HepG2 (cell line): Measurements from ENCODE around the gene HCFC2. TPM values are rescaled to one million over a fixed set of nuclear protein-coding genes. Genes with fewer than 3 reads are reported as not detected.

Experiments used
- JDP2 ChIP-seq: sonication (generic); formaldehyde crosslinking; IDR thresholded peaks from 2 replicates; pipeline ENCODE4 v1.8.1; 2022; ENCODE audit warnings: missing genetic modification reagents, borderline replicate concordance
- KDM5A ChIP-seq: fragments of 200-600 bp; sonication (generic); IDR thresholded peaks from 2 replicates; pipeline ENCODE4 v1.7.0; 2018; ENCODE audit warnings: antibody characterized with exemption, mild to moderate bottlenecking, low read length, borderline replicate concordance
- TOPORS ChIP-seq: sonication (generic); formaldehyde crosslinking; IDR thresholded peaks from 2 replicates; pipeline ENCODE4 v1.8.0; 2023; ENCODE audit warnings: mild to moderate bottlenecking, missing genetic modification reagents
- TRIM24 ChIP-seq: sonication (generic); formaldehyde crosslinking; IDR thresholded peaks from 2 replicates; pipeline ENCODE4 v1.8.0; 2022; ENCODE audit warnings: mild to moderate bottlenecking, missing genetic modification reagents
- ZNF484 ChIP-seq: sonication (generic); formaldehyde crosslinking; IDR thresholded peaks from 2 replicates; pipeline ENCODE4 v1.5.1; 2020; ENCODE audit warnings: mild to moderate bottlenecking, low read depth, missing genetic modification reagents, borderline replicate concordance
- ZNF547 ChIP-seq: sonication (generic); formaldehyde crosslinking; IDR thresholded peaks from 2 replicates; pipeline ENCODE4 v1.5.1; 2020; ENCODE audit warnings: mild to moderate bottlenecking, missing genetic modification reagents
- ZNF749 ChIP-seq: sonication (generic); formaldehyde crosslinking; IDR thresholded peaks from 2 replicates; pipeline ENCODE4 v1.8.0; 2022; ENCODE audit warnings: mild to moderate bottlenecking, missing genetic modification reagents, moderate library complexity, borderline replicate concordance
- ZNF768 ChIP-seq: sonication (generic); formaldehyde crosslinking; IDR thresholded peaks from 2 replicates; pipeline ENCODE4 v1.4.0; 2020; ENCODE audit warnings: missing genetic modification reagents
- ZNF891 ChIP-seq: sonication (generic); formaldehyde crosslinking; IDR thresholded peaks from 2 replicates; pipeline ENCODE4 v1.5.0; 2020; ENCODE audit warnings: mild to moderate bottlenecking, missing genetic modification reagents
- ZZZ3 ChIP-seq: sonication (generic); formaldehyde crosslinking; IDR thresholded peaks from 2 replicates; pipeline ENCODE4 v1.4.0; 2020; ENCODE audit warnings: missing genetic modification reagents, mild to moderate bottlenecking, borderline replicate concordance
- polyA plus RNA-seq, 8 experiments: library from polyadenylated mRNA; depleted of rRNA in 3 of 8; stranded (reverse) in 7 of 8; unstranded in 1 of 8; fragments of >200 nt; fragmentation: Illumina TruSeq in 4 of 8; extraction: Trizol in 4 of 8; gene quantifications; 2 replicates each; pipeline versions ENCODE4 v1.2.1 to v1.2.3, GENCODE V29; 2011 to 2016; ENCODE audit warnings: low read depth in 4 of 8, missing spikeins in 1 of 8, mixed read lengths in 1 of 8; ENCODE audit not compliant: insufficient read depth in 1 of 8
- total RNA-seq, 5 experiments: library from RNA; depleted of rRNA; stranded (reverse); fragments of >200 nt; fragmentation: Illumina TruSeq; extraction: Trizol; gene quantifications; 2 replicates each; pipeline ENCODE4 v1.2.3, GENCODE V29; 2016; ENCODE audit warnings: low read depth in 1 of 5
- TF ChIP-seq, protein P1 (sequence below): sonication (generic); formaldehyde crosslinking; IDR thresholded peaks from 2 replicates; pipeline ENCODE4 v1.4.0; 2020; ENCODE audit warnings: mild to moderate bottlenecking, missing genetic modification reagents
- TF ChIP-seq, protein P2 (sequence below): sonication (generic); formaldehyde crosslinking; IDR thresholded peaks from 2 replicates; pipeline ENCODE4 v1.5.0; 2020; ENCODE audit warnings: missing genetic modification reagents
- TF ChIP-seq, protein P3 (sequence below): sonication (generic); formaldehyde crosslinking; IDR thresholded peaks from 2 replicates; pipeline ENCODE4 v1.4.0; 2020; ENCODE audit warnings: mild to moderate bottlenecking, missing genetic modification reagents
- TF ChIP-seq, protein P4 (sequence below): sonication (generic); formaldehyde crosslinking; IDR thresholded peaks from 2 replicates; pipeline ENCODE4 v1.5.0; 2020; ENCODE audit warnings: mild to moderate bottlenecking, missing genetic modification reagents, borderline replicate concordance

Gene HCFC2
- total and polyA plus RNA-seq, 2 of the 13 experiments (the other 11 are each of a cell fraction or from before 2014, with no cell fraction given), result 3.7 to 4.9 TPM

DNA sequence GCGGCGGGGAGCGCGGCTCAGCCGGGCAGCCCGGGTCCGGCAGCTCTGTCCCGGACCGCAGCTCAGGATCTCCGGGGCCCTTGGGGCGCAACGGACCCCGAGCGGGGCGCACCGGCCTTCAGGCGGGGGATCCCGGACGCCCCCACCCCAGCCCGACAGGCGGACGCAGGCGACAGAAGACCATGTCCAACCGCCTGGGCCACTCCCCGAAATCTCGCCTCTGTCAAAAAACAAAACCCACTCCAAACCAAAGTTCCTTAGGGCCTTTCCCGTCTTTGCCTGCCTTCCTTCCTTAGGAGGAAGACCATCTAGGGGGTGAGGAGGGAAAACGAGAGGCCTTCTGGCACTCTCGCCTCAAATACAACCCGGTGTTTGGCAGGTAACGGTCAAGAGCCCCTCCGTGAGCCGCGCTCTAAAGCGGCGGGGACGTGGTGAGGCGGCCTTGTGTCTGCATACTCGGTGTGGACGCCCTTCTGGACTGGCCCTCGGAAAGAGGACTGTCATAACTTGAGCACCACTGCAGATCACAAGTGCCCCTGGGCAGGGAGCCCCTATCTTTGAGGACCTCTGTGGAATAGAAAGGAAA lies 604 bp downstream of the HCFC2 start (continued):
- TF ChIP-seq, protein P1, sequence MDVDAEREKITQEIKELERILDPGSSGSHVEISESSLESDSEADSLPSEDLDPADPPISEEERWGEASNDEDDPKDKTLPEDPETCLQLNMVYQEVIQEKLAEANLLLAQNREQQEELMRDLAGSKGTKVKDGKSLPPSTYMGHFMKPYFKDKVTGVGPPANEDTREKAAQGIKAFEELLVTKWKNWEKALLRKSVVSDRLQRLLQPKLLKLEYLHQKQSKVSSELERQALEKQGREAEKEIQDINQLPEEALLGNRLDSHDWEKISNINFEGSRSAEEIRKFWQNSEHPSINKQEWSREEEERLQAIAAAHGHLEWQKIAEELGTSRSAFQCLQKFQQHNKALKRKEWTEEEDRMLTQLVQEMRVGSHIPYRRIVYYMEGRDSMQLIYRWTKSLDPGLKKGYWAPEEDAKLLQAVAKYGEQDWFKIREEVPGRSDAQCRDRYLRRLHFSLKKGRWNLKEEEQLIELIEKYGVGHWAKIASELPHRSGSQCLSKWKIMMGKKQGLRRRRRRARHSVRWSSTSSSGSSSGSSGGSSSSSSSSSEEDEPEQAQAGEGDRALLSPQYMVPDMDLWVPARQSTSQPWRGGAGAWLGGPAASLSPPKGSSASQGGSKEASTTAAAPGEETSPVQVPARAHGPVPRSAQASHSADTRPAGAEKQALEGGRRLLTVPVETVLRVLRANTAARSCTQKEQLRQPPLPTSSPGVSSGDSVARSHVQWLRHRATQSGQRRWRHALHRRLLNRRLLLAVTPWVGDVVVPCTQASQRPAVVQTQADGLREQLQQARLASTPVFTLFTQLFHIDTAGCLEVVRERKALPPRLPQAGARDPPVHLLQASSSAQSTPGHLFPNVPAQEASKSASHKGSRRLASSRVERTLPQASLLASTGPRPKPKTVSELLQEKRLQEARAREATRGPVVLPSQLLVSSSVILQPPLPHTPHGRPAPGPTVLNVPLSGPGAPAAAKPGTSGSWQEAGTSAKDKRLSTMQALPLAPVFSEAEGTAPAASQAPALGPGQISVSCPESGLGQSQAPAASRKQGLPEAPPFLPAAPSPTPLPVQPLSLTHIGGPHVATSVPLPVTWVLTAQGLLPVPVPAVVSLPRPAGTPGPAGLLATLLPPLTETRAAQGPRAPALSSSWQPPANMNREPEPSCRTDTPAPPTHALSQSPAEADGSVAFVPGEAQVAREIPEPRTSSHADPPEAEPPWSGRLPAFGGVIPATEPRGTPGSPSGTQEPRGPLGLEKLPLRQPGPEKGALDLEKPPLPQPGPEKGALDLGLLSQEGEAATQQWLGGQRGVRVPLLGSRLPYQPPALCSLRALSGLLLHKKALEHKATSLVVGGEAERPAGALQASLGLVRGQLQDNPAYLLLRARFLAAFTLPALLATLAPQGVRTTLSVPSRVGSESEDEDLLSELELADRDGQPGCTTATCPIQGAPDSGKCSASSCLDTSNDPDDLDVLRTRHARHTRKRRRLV (CRISPR knock-in tag), result 0 out of 2 replicates have a peak, but pooled peaks have one; percentile 11
- TF ChIP-seq, protein P2, sequence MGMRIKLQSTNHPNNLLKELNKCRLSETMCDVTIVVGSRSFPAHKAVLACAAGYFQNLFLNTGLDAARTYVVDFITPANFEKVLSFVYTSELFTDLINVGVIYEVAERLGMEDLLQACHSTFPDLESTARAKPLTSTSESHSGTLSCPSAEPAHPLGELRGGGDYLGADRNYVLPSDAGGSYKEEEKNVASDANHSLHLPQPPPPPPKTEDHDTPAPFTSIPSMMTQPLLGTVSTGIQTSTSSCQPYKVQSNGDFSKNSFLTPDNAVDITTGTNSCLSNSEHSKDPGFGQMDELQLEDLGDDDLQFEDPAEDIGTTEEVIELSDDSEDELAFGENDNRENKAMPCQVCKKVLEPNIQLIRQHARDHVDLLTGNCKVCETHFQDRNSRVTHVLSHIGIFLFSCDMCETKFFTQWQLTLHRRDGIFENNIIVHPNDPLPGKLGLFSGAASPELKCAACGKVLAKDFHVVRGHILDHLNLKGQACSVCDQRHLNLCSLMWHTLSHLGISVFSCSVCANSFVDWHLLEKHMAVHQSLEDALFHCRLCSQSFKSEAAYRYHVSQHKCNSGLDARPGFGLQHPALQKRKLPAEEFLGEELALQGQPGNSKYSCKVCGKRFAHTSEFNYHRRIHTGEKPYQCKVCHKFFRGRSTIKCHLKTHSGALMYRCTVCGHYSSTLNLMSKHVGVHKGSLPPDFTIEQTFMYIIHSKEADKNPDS (CRISPR knock-in tag), result peak; percentile 85; the same call in 1 of the 2 replicates
- 0 out of 2 replicates have a peak, but pooled peaks have one; percentile 11 for TF ChIP-seq ZZZ3
- 0 out of 2 replicates have a peak, but pooled peaks have one; percentile 57 for TF ChIP-seq ZNF547 (CRISPR knock-in tag)
- TF ChIP-seq, protein P3, sequence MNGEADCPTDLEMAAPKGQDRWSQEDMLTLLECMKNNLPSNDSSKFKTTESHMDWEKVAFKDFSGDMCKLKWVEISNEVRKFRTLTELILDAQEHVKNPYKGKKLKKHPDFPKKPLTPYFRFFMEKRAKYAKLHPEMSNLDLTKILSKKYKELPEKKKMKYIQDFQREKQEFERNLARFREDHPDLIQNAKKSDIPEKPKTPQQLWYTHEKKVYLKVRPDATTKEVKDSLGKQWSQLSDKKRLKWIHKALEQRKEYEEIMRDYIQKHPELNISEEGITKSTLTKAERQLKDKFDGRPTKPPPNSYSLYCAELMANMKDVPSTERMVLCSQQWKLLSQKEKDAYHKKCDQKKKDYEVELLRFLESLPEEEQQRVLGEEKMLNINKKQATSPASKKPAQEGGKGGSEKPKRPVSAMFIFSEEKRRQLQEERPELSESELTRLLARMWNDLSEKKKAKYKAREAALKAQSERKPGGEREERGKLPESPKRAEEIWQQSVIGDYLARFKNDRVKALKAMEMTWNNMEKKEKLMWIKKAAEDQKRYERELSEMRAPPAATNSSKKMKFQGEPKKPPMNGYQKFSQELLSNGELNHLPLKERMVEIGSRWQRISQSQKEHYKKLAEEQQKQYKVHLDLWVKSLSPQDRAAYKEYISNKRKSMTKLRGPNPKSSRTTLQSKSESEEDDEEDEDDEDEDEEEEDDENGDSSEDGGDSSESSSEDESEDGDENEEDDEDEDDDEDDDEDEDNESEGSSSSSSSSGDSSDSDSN (CRISPR knock-in tag), result 0 out of 2 replicates have a peak, but pooled peaks have one; percentile 39
- 0 out of 2 replicates have a peak, but pooled peaks have one; percentile 9 for TF ChIP-seq ZNF749
- peak; percentile 4; the same call in 1 of the 2 replicates for TF ChIP-seq ZNF768
- no peak for TF ChIP-seq JDP2
- 0 out of 2 replicates have a peak, but pooled peaks have one; percentile 10 for TF ChIP-seq KDM5A
- no peak for TF ChIP-seq ZNF484 (CRISPR knock-in tag)
- no peak for TF ChIP-seq TRIM24 (CRISPR knock-in tag)
- peak; percentile 35; the same call in 1 of the 2 replicates for TF ChIP-seq ZNF891
- 0 out of 2 replicates have a peak, but pooled peaks have one; percentile 6 for TF ChIP-seq TOPORS
- TF ChIP-seq, protein P4, sequence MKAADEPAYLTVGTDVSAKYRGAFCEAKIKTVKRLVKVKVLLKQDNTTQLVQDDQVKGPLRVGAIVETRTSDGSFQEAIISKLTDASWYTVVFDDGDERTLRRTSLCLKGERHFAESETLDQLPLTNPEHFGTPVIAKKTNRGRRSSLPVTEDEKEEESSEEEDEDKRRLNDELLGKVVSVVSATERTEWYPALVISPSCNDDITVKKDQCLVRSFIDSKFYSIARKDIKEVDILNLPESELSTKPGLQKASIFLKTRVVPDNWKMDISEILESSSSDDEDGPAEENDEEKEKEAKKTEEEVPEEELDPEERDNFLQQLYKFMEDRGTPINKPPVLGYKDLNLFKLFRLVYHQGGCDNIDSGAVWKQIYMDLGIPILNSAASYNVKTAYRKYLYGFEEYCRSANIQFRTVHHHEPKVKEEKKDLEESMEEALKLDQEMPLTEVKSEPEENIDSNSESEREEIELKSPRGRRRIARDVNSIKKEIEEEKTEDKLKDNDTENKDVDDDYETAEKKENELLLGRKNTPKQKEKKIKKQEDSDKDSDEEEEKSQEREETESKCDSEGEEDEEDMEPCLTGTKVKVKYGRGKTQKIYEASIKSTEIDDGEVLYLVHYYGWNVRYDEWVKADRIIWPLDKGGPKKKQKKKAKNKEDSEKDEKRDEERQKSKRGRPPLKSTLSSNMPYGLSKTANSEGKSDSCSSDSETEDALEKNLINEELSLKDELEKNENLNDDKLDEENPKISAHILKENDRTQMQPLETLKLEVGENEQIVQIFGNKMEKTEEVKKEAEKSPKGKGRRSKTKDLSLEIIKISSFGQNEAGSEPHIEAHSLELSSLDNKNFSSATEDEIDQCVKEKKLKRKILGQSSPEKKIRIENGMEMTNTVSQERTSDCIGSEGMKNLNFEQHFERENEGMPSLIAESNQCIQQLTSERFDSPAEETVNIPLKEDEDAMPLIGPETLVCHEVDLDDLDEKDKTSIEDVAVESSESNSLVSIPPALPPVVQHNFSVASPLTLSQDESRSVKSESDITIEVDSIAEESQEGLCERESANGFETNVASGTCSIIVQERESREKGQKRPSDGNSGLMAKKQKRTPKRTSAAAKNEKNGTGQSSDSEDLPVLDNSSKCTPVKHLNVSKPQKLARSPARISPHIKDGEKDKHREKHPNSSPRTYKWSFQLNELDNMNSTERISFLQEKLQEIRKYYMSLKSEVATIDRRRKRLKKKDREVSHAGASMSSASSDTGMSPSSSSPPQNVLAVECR (CRISPR knock-in tag), result peak; percentile 66
